Ishikawa (cell line): ENCODE data around the gene RIGI.

Experiments used
- CEBPB ChIP-seq: IDR thresholded peaks from 2 replicates; pipeline ENCODE4 v1.6.1; 2012
- CREB1 ChIP-seq: IDR thresholded peaks from 2 replicates; pipeline ENCODE4 v1.6.1; 2012; ENCODE audit warnings: low read depth
- EGR1 ChIP-seq: IDR thresholded peaks from 2 replicates; pipeline ENCODE4 v1.6.1; 2012
- EP300 ChIP-seq: IDR thresholded peaks from 2 replicates; pipeline ENCODE4 v1.6.1; 2012; ENCODE audit warnings: borderline replicate concordance
- FOXM1 ChIP-seq: IDR thresholded peaks from 2 replicates; pipeline ENCODE4 v1.6.1; 2012; ENCODE audit warnings: low read depth, borderline replicate concordance
- MAX ChIP-seq: IDR thresholded peaks from 2 replicates; pipeline ENCODE4 v1.6.1; 2012
- NFIC ChIP-seq: IDR thresholded peaks from 2 replicates; pipeline ENCODE4 v1.6.1; 2012
- RAD21 ChIP-seq: IDR thresholded peaks from 2 replicates; pipeline ENCODE4 v1.6.1; 2012; ENCODE audit warnings: low read depth
- REST ChIP-seq: IDR thresholded peaks from 2 replicates; pipeline ENCODE4 v1.6.1; 2012; ENCODE audit warnings: low read depth, mild to moderate bottlenecking
- TAF1 ChIP-seq: IDR thresholded peaks from 2 replicates; pipeline ENCODE4 v1.6.1; 2012; ENCODE audit warnings: low read depth, mild to moderate bottlenecking
- TCF12 ChIP-seq: IDR thresholded peaks from 2 replicates; pipeline ENCODE4 v1.6.1; 2012; ENCODE audit warnings: low read depth
- TEAD4 ChIP-seq: IDR thresholded peaks from 2 replicates; pipeline ENCODE4 v1.6.1; 2012
- USF1 ChIP-seq: IDR thresholded peaks from 2 replicates; pipeline ENCODE4 v1.6.1; 2012
- YY1 ChIP-seq: IDR thresholded peaks from 2 replicates; pipeline ENCODE4 v1.6.1; 2012; ENCODE audit warnings: low read depth
- ZBTB7A ChIP-seq: IDR thresholded peaks from 2 replicates; pipeline ENCODE4 v1.6.1; 2012; ENCODE audit warnings: low read depth

Gene RIGI

GRCh38 chr9:32526041-32526706 is at the start of gene RIGI:
RIGI (minus strand) TSS chr9:32526196; CDS start chr9:32526166, 30 bp downstream.
- TF ChIP-seq TCF12, result peak; percentile 50; the same call in 1 of the 2 replicates
- no peak for TF ChIP-seq CREB1
- 0 out of 2 replicates have a peak, but pooled peaks have one; percentile 2 for TF ChIP-seq CEBPB
- TF ChIP-seq MAX, result peak; percentile 24; the same call in 1 of the 2 replicates
- 0 out of 2 replicates have a peak, but pooled peaks have one; percentile 31 for TF ChIP-seq EGR1
- peak; percentile 81 for TF ChIP-seq NFIC
- TF ChIP-seq RAD21, result peak; percentile 62
- peak; percentile 59; the same call in 1 of the 2 replicates for TF ChIP-seq TEAD4
- no peak for TF ChIP-seq REST
- no peak for TF ChIP-seq ZBTB7A
- no peak; the same call in 1 of the 2 replicates for TF ChIP-seq EP300
- peak; percentile 61; the same call in 1 of the 2 replicates for TF ChIP-seq FOXM1
- TF ChIP-seq YY1, result no peak
- no peak for TF ChIP-seq TAF1
- no peak for TF ChIP-seq USF1

GRCh38 chr9:32574858-32575257 is 48.9 kb upstream of the RIGI start:
- TF ChIP-seq USF1 (no peak), EGR1 (no peak), REST (no peak), RAD21 (no peak), CEBPB (no peak), ZBTB7A (no peak), MAX (no peak), FOXM1 (no peak), YY1 (no peak), NFIC (no peak), TEAD4 (no peak)

- TF ChIP-seq EP300 (no peak), CEBPB (no peak), FOXM1 (no peak), TAF1 (no peak), USF1 (no peak), TEAD4 (no peak), CREB1 (no peak), ZBTB7A (no peak), REST (no peak), TCF12 (no peak), NFIC (no peak), RAD21 (no peak), EGR1 (no peak), YY1 (no peak), MAX (no peak)
Measured at GRCh38 chr9:32573821-32574220, 47.8 kb upstream of the RIGI start.
